HPDE6-E6E7 (cell line): ENCODE data around the gene CDH15.
"Not testable (repeated sequence)": the region's sequence is repeated elsewhere in the genome, so short reads cannot be mapped to it uniquely, and the experiment has no call there.

Experiments used
- DNase-seq: peaks from one replicate; pipeline ENCODE4 v3.0.0; 2011; ENCODE audit warnings: missing footprints; ENCODE audit errors: extremely low spot score

The CDH15 gene

GRCh38 chr16:89155851-89156739 lies 15.5 kb upstream of the CDH15 start:
- no peak for DNase-seq

- DNase-seq = no peak
Observed at GRCh38 chr16:89156740-89157645, 14.6 kb upstream of the CDH15 start.

DNA sequence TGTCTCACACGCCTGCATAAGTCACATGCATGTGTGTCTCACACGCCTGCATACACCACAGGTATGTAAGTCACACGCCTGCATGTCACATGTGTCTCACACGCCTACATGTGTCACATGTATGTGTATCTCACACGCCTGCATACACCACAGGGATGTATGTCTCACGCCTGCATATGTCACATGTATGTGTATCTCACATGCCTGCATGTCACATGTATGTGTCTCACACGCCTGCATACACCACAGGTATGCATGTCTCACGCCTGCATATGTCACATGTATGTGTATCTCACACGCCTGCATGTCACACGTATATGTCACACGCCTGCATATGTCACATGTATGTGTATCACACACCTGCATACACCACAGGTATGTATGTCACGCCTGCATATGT lies 13.8 kb upstream of the CDH15 start:
- DNase-seq = no peak

DNA sequence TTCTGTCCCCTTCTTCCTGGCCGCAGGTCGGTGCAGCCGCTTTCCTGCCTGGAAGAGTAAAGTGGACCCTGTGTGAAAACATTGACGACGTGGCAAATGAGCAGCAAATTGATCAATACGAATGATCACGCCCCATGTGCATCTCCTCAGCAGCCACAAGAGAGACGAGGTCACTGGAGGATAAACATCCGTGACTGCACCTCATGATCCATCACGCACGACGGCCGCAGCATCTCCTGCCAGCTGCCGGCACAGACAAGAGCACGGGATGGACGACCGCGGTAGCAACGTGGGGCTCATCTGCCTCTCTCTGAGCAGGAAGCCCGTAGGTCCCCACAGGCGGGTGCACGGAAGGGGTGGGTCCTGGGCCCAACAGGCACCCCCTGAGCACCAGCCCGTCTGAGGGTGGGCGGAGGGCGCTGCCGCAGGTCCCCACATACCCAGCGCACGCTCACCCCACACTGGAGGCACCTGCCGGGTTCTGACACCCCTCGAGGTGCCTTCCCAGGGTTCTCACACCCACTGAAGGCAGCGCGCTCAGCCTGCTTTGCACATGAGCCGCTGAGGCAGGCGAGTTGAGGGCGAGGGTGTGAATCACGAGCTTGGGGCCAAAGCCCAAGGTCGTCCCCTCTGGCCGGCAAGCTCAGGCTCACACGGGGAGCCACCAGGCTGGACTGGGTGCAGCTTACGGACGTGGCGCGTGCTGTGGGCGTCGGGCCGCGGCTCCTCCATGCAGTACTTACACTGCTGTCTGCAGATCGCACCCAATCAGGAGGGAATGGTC lies 12.3 kb upstream of the CDH15 start:
- DNase-seq = no peak

- DNase-seq = no peak
Observed at GRCh38 chr16:89159850-89160354, 11.6 kb upstream of the CDH15 start.

DNA sequence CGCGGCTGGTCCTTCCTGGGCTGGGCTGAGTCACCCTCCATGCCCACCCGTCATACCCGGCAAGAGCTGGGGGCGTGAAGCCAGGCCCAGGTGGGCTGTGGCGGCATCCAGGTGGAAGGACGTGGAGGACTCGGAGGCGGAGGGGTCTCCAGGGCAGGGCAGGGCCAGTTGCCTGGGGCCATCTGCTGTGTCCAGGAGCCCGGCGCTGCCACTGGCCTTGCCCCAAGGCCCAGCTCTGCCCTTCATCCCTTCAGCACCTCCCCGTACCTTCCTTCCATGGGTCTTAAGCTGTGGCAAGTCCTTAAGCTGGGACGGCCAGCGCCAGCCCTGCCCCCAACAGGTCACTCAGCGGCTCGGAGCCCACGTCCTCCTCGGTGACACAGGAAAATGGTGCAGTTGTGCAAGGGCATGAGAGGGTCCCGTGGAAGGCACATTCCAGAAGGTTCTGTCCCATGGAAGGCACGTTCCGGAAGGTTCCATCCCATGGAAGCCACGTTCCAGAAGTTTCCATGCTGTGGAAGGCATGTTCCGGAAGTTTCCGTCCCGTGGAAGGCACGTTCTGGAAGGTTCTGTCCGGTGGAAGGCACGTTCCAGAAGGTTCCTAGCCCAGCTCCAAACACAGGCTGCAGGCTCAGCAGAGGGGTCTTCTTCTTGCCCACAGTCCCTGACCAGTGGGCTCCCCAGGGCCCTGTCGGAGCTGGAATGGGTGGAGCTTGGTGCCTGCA lies 10.4 kb upstream of the CDH15 start:
- DNase-seq = no peak

GRCh38 chr16:89161763-89162713 lies 9.5 kb upstream of the CDH15 start:
- DNase-seq = no peak

- DNase-seq = no peak
Observed at GRCh38 chr16:89163297-89163696, 8.3 kb upstream of the CDH15 start.

- no peak for DNase-seq
Observed at GRCh38 chr16:89164436-89164835, 7.1 kb upstream of the CDH15 start.

DNA sequence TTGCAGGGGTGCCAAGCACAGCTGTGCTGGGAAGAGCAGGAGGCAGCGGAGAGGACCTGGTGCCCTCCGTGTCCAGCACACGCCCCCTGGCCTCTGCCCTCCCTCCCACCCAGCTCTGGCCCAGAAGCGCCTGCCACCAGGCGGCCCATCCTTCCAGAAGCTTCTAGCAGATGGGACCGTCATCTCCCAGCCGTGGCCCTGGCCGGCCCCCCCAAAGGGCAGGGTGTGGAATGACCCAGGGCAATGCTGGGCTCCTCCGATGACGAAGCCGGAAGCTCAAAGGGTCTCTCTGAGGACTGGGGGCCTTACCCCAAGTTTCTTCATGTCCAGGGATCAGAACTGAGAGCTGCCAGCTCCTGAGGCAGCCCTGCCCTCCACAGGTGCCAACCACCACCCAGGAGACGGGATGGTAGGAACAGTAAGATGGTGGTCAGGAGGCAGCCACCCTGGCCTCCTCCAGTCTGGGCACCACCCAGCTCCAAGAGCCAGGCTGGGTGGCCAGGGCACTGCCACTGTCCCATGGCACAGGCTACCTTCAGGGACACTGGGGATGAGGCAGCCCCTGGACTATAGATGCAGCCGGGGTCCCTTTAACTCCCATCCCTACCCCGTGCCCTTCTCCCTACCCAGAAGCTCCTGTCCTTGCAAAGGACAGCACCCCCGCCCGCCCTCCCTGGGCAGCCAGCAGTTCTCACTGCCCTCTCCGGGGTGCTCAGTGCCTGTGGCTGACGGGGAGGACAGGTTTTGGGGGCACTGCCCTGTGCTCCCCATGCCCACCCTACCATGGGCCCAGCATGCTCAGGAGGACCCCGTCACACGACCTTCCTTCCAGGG lies 6.5 kb upstream of the CDH15 start:
- no peak for DNase-seq

- DNase-seq = not testable (repeated sequence)
Observed at GRCh38 chr16:89165681-89165979, 5.9 kb upstream of the CDH15 start.

GRCh38 chr16:89166696-89167424 lies 4.7 kb upstream of the CDH15 start:
- no peak for DNase-seq

- peak; percentile 77 for DNase-seq
Observed at GRCh38 chr16:89167425-89167941, 4.1 kb upstream of the CDH15 start.

- no peak for DNase-seq
Observed at GRCh38 chr16:89168381-89169189, 3.0 kb upstream of the CDH15 start.

DNA sequence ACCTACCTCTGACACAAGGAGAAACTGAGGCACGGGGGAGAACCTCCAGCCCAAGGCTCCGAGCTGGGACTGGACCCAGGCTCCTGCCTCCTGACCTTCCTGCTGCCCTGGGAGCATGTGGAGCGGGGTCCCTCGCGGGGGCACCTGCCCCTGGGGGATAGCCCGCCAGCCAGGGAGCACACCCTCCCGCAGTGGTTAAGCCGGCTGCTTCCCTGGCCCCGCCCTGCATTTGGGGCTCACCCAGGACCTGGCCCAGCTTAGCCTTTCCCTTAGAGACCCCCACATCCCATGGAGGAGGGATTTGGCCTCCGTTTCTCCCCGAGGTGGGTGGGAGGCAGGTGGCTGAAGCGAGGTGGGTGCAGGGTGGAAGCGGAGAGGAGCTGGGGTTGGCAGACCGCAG lies 1.8 kb upstream of the CDH15 start:
- DNase-seq = no peak

DNA sequence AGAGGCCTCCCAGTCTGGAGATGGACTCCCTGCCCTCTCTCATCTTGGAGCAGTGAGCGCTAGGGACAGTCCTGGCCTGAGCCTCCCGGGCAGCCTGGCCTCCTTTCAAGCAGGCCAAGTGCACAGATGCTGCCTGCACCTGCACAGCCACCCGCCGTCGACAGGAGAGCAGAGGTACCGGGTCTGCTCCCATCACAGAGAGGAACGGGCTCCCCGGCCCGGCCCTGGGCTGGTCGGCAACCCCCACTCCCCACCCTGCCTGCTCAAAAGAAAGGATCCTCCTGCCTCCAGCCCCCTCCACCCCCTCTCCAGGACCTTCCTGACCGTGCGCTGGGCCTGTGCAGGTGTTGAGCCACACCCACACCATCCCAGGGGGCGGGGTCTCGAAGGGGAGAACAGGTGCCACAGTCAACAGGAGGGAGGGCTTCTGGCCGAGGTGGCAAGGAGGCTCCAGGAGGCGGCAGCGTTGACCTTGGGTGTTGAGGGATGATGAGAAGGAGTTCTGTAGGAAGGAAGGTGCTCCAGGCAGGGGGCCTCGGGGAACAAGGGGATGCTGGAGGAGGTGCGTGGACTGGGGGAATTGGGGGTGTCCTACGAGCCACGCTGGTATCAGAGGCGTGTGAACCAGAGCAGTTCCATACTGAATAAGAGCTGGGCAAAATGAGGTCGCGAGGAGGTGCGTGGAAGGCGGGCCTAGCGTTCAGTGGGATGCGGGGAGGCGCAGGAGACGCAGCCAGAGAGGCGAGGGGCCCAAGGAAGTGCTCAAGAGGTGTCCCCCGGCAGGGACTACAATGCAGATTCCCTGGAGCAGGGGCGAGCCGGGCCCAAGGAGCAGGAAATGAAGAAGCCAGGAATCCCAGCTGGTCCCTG lies 967 bp upstream of the CDH15 start:
- DNase-seq = no peak
